Liver (tissue), 3 donors: ENCODE data around the gene METTL15.

ENCODE experiments used
- ATF3 ChIP-seq: IDR thresholded peaks from 2 replicates; pipeline ENCODE4 v1.6.1; 2016; ENCODE audit warnings: antibody characterized with exemption
- EGR1 ChIP-seq, 2 donors: IDR thresholded peaks; 2 replicates each; pipeline ENCODE4 v1.6.1; 2016 to 2018; ENCODE audit warnings: antibody characterized with exemption in 2 of 2, low read depth in 2 of 2
- GABPA ChIP-seq, 2 donors: IDR thresholded peaks in 1 of 2; conservative IDR thresholded peaks in 1 of 2; 2 replicates each; pipeline ENCODE4 v1.6.1; 2016; ENCODE audit warnings: antibody characterized with exemption in 2 of 2, mild to moderate bottlenecking in 1 of 2, moderate library complexity in 1 of 2
- MAX ChIP-seq: IDR thresholded peaks from 2 replicates; pipeline ENCODE4 v1.6.1; 2016; ENCODE audit warnings: antibody characterized with exemption
- RAD21 ChIP-seq, 2 donors: IDR thresholded peaks; 2 replicates each; pipeline ENCODE4 v1.6.1; 2016; ENCODE audit warnings: antibody characterized with exemption in 2 of 2, mild to moderate bottlenecking in 2 of 2
- SP1 ChIP-seq: IDR thresholded peaks from 2 replicates; pipeline ENCODE4 v1.6.1; 2018; ENCODE audit warnings: antibody characterized with exemption, mild to moderate bottlenecking
- TAF1 ChIP-seq: conservative IDR thresholded peaks from 2 replicates; pipeline ENCODE4 v1.6.1; 2016; ENCODE audit warnings: antibody characterized with exemption, mild to moderate bottlenecking
- YY1 ChIP-seq: IDR thresholded peaks from 2 replicates; pipeline ENCODE4 v1.6.1; 2016; ENCODE audit warnings: antibody characterized with exemption, mild to moderate bottlenecking
- ZBTB33 ChIP-seq: IDR thresholded peaks from 2 replicates; pipeline ENCODE4 v1.6.1; 2016; ENCODE audit warnings: antibody characterized with exemption
- TF ChIP-seq, protein P1 (sequence below): fragments of 150-350 bp; IDR thresholded peaks from 2 replicates; pipeline ENCODE4 v1.5.1; 2017; ENCODE audit warnings: improper control_type of control experiment, low read depth, low read length; ENCODE audit not compliant: missing input control
- TF ChIP-seq, protein P2 (sequence below): IDR thresholded peaks from 2 replicates; pipeline ENCODE4 v1.6.1; 2016; ENCODE audit warnings: antibody characterized with exemption, mild to moderate bottlenecking
- donor health status: healthy.
- donor health status: healthy.

DNA sequence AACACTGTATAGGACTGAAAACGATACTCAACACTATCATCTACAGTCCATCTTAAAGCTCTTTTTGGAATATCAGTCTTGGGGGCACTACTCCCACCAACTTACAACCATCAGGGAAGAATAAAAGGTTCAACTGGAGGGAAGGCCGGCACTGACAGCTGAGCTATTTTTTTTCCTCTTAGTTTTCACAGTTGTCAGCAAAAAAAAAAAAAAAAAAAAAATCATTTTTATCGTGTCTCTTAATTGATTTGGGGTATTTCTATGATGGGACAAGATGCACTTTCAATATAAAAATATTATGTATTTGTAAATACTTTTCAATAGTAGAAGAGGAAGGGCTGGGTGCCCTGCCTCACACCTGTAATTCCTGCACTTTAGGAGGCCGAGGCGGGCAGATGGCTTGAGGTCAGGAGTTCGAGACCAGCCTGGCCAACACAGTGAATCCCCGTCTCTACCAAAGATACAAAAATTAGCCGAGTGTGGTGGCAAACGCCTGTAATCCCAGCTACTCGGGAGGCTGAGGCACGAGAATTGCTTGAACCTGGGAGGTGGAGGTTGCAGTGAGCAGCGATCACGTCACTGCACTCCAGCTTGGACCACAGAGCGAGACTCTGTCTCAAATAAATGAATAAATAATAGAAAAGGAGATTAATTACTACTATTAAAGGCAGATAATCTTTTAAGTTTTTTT lies 1.7 kb upstream of the METTL15 start:
- TF ChIP-seq, protein P1, sequence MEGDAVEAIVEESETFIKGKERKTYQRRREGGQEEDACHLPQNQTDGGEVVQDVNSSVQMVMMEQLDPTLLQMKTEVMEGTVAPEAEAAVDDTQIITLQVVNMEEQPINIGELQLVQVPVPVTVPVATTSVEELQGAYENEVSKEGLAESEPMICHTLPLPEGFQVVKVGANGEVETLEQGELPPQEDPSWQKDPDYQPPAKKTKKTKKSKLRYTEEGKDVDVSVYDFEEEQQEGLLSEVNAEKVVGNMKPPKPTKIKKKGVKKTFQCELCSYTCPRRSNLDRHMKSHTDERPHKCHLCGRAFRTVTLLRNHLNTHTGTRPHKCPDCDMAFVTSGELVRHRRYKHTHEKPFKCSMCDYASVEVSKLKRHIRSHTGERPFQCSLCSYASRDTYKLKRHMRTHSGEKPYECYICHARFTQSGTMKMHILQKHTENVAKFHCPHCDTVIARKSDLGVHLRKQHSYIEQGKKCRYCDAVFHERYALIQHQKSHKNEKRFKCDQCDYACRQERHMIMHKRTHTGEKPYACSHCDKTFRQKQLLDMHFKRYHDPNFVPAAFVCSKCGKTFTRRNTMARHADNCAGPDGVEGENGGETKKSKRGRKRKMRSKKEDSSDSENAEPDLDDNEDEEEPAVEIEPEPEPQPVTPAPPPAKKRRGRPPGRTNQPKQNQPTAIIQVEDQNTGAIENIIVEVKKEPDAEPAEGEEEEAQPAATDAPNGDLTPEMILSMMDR, result no peak
- TF ChIP-seq, protein P2, sequence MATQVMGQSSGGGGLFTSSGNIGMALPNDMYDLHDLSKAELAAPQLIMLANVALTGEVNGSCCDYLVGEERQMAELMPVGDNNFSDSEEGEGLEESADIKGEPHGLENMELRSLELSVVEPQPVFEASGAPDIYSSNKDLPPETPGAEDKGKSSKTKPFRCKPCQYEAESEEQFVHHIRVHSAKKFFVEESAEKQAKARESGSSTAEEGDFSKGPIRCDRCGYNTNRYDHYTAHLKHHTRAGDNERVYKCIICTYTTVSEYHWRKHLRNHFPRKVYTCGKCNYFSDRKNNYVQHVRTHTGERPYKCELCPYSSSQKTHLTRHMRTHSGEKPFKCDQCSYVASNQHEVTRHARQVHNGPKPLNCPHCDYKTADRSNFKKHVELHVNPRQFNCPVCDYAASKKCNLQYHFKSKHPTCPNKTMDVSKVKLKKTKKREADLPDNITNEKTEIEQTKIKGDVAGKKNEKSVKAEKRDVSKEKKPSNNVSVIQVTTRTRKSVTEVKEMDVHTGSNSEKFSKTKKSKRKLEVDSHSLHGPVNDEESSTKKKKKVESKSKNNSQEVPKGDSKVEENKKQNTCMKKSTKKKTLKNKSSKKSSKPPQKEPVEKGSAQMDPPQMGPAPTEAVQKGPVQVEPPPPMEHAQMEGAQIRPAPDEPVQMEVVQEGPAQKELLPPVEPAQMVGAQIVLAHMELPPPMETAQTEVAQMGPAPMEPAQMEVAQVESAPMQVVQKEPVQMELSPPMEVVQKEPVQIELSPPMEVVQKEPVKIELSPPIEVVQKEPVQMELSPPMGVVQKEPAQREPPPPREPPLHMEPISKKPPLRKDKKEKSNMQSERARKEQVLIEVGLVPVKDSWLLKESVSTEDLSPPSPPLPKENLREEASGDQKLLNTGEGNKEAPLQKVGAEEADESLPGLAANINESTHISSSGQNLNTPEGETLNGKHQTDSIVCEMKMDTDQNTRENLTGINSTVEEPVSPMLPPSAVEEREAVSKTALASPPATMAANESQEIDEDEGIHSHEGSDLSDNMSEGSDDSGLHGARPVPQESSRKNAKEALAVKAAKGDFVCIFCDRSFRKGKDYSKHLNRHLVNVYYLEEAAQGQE, result no peak
- no peak for TF ChIP-seq GABPA (IDR thresholded peaks at IDR 0.05 in 1 of 2, conservative IDR thresholded peaks at IDR 0.05 in 1 of 2)
- no peak for TF ChIP-seq TAF1
- no peak for TF ChIP-seq YY1
- no peak for TF ChIP-seq EGR1 (IDR thresholded peaks at IDR 0.05; ENCODE audit: low read depth in 2 of 2)
- no peak for TF ChIP-seq RAD21 (IDR thresholded peaks at IDR 0.05)
- no peak for TF ChIP-seq ATF3
- TF ChIP-seq SP1, result no peak
- no peak for TF ChIP-seq MAX
- TF ChIP-seq ZBTB33, result no peak
